Bronchial epithelial cell (primary cell): ENCODE results near the gene TMEM82. TPM values are rescaled to one million over a fixed set of nuclear protein-coding genes. Genes with fewer than 3 reads are reported as not detected.

Experiments
- DNase-seq: peaks from one replicate; pipeline ENCODE4 v3.0.0-alpha.2; 2010; ENCODE audit warnings: low read depth
- FAIRE-seq: peaks from 2 replicates; lab custom pipeline; 2011; peaks lifted over from hg19 to GRCh38; lab: Jason Lieb, UNC
- H3K27me3 ChIP-seq: 2 replicates; pipeline ENCODE4 v1.5.1; 2011; ENCODE audit warnings: low read length; ENCODE audit not compliant: control insufficient read depth, insufficient read depth
- H3K36me3 ChIP-seq: 2 replicates; pipeline ENCODE4 v1.5.1; 2011; ENCODE audit warnings: low read length; ENCODE audit not compliant: control insufficient read depth, insufficient read depth
- H3K4me3 ChIP-seq: 2 replicates; pipeline ENCODE4 v1.5.1; 2011; ENCODE audit warnings: mild to moderate bottlenecking, low read depth, low read length, control low read depth
- total RNA-seq: library from RNA; depleted of rRNA; stranded (reverse); fragments of >200 nt; gene quantifications from 2 replicates; pipeline ENCODE4 v1.2.1, GENCODE V29; 2014
- TF ChIP-seq, protein P1 (sequence below): IDR thresholded peaks from 2 replicates; pipeline ENCODE4 v1.5.1; 2011; ENCODE audit warnings: mild to moderate bottlenecking, moderate library complexity, low read length, control low read depth, inconsistent platforms; ENCODE audit not compliant: insufficient read depth, severe bottlenecking

Gene TMEM82
- total RNA-seq, 1 donor from 2014 or later: not detected

DNA sequence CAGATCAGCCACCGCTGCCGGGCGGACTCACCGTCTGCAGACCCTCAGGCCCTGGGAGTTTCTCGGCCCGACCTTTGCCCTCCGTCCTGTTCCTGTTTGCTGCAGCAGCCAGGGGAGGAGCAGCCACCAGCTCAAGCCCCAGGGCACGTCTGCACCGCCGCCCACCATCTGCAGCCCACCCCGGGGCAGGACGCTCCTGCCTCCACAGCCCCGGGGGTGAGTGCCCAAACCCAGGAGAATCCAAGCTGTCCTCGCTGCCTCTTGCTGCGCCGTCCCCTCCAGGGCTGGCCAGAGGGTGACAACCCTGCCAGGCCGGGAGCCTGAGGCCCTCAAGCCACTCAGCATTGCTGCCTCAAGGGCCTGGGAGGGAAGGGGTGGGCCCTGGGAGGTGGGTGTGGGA is 7.4 kb upstream of the TMEM82 start:
- DNase-seq (no peak), FAIRE-seq (no peak)
- Histone ChIP-seq H3K36me3 (peaks cover 18% of the 10 kb centered on the region), H3K4me3 (no peak overlapping the region), H3K27me3 (no peaks in the 10 kb centered on the region)
- TF ChIP-seq, protein P1, sequence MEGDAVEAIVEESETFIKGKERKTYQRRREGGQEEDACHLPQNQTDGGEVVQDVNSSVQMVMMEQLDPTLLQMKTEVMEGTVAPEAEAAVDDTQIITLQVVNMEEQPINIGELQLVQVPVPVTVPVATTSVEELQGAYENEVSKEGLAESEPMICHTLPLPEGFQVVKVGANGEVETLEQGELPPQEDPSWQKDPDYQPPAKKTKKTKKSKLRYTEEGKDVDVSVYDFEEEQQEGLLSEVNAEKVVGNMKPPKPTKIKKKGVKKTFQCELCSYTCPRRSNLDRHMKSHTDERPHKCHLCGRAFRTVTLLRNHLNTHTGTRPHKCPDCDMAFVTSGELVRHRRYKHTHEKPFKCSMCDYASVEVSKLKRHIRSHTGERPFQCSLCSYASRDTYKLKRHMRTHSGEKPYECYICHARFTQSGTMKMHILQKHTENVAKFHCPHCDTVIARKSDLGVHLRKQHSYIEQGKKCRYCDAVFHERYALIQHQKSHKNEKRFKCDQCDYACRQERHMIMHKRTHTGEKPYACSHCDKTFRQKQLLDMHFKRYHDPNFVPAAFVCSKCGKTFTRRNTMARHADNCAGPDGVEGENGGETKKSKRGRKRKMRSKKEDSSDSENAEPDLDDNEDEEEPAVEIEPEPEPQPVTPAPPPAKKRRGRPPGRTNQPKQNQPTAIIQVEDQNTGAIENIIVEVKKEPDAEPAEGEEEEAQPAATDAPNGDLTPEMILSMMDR: no peak

DNA sequence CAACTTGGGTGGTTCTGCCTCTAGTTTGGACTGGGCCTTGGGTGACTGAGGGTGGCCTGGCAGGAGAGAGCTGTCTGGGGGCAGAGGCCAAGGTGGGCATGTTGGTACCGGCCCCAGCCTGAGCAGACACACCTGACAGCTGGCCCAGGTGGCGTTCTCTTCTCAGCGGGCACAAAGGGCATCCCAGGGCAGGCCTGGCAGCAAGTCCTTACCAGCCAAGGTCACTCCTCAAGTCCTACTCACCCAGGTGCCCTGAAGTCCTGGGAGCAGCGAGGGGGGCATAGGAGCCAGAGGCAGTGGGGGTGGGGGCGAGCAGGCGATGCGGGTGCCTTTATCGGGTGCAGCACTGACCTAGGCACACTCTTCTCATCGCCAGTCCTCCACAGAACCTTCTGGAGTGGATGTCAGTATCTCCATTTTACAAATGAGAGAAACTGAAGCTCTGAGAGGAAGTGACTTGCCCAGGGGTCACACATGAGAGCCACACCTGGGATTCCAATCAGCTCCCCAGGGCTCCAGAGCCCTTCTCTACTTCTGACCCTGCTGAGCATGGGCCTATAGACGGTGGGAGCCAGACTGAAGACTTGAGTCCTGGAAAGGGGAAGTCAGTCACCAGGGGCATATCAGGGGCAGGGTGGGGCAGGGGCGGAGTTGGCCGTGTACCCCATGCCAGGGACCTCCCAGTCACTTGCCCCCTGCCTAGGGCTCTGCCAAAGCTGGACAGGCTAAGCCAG is 6.8 kb upstream of the TMEM82 start:
- Histone ChIP-seq H3K36me3 (peaks cover 15% of the 10 kb centered on the region), H3K27me3 (no peaks in the 10 kb centered on the region), H3K4me3 (no peak overlapping the region)
- FAIRE-seq (no peak), DNase-seq (no peak)
- TF ChIP-seq, protein P1: no peak

DNA sequence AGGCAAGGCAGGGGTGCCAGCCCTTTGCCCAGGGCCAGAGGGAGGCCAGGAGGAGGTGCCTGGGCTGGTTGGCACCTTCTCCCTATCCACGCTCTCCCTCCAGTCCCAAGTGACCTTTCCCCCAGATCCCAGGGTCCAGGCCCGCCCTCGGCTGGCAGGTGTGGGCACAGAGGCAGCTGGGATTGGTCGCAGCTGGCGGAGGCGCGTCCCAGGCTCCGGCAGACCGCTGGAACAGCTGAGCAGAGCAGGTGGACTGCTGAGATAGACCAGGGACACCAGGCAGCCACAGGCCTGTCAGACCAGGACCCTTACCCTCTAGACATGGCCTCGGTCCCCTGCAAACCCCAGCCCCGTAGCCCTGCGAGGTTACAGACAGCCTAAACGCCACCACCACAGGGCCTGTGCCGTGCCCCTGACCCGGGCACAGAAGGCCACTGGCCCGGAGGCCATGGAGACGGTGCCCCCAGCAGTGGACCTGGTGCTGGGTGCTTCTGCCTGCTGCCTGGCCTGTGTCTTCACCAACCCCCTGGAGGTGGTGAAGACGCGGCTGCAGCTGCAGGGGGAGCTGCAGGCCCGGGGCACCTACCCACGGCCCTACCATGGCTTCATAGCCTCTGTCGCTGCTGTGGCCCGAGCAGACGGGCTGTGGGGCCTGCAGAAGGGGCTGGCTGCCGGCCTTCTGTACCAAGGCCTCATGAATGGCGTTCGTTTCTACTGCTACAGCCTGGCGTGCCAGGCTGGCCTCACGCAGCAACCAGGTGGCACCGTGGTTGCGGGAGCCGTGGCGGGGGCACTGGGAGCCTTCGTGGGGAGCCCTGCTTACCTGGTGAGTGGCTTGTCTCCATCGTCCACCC is 6.0 kb upstream of the TMEM82 start, which contains the start of gene SLC25A34:
TSS of gene SLC25A34 (plus strand) at position 221 of the 854 bp plus-strand sequence. CDS start at position 449, 228 bp downstream.
- TF ChIP-seq, protein P1: no peak
- no peak for FAIRE-seq
- no peak within 1 kb of the TSS for H3K4me3 ChIP-seq
- DNase-seq: peak; percentile 23
- H3K27me3 ChIP-seq: no peaks in the 10 kb centered on the region
- H3K36me3 ChIP-seq: peaks cover 11% of the 10 kb centered on the region

DNA sequence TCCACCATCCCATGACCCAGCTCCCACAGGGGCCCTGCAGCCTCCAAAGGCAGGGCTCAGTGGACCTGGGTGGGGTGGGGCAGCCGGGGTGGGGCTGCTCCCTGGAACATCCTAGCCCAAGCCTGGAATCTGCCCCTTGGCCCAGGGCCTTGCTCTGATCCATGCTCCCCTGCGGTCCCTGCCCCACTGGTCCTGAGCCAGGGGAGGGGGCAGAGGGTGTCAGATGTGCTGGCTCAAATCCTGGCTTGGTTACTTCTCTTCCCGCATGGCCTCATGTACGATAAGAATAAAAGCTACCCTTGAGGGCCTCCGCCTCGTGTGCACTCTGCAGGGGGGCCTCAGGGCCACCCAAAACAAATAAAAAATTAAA is 5.4 kb upstream of the TMEM82 start:
- DNase-seq (no peak), FAIRE-seq (no peak)
- no peaks in the 10 kb centered on the region for H3K27me3 ChIP-seq
- no peak overlapping the region for H3K4me3 ChIP-seq
- TF ChIP-seq, protein P1: no peak
- H3K36me3 ChIP-seq: peaks cover 6% of the 10 kb centered on the region

DNA sequence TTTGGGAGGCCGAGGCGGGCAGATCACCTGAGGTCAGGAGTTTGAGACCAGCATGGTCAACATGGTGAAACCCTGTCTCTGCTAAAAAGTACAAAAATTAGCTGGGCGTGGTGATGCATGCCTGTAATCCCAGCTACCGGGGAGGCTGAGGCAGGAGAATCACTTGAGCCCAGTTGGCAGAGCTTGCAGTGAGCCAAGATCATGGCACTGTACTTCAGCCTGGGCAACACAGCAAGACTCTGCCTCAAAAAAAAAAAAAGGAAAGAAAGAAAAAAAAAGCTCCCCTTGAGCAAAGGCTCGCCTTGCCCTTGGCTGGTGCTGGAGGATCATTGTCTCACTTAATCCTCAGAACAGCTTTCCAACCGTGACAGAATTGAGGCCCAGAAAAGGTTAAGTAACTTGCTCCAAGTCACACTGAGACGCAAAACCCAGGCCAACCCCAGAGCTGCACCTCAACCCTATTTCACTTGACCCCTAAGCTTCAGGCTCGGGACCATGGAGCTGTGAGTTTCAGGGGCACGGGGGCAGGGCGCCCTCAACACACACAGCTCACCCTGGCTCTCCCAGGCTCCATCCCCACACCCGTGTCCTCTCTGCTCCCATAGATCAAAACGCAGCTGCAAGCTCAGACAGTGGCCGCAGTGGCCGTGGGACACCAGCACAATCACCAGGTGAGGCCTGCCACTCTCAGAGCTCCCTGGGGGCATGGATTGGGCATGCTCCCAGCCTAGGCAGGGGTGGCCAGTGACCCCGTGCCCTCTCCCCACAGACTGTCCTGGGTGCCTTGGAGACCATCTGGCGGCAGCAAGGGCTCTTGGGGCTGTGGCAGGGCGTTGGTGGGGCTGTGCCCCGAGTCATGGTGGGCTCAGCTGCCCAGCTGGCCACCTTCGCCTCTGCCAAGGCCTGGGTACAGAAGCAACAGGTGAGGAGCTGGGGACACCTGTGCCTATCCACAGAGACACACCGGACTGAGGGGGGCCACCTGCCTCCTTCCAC is 4.7 kb upstream of the TMEM82 start:
- TF ChIP-seq, protein P1: no peak
- Histone ChIP-seq H3K36me3 (peaks cover 4% of the 10 kb centered on the region), H3K4me3 (no peak overlapping the region), H3K27me3 (no peaks in the 10 kb centered on the region)
- no peak for FAIRE-seq
- DNase-seq: no peak
